Rectal smooth muscle tissue (tissue), 1 donor: ENCODE measurements around the gene DCP2.

Experiments
- H3K27ac ChIP-seq: one replicate; pipeline ENCODE4 v1.7.0; 2013; ENCODE audit warnings: low read depth, low read length, inconsistent platforms
- H3K27me3 ChIP-seq: one replicate; pipeline ENCODE4 v1.7.0; 2013; ENCODE audit warnings: low read length; ENCODE audit not compliant: control insufficient read depth, insufficient read depth
- H3K36me3 ChIP-seq: one replicate; pipeline ENCODE4 v1.7.0; 2013; ENCODE audit warnings: low read length; ENCODE audit not compliant: control insufficient read depth, insufficient read depth
- H3K4me1 ChIP-seq: one replicate; pipeline ENCODE4 v1.7.0; 2013; ENCODE audit warnings: low read length; ENCODE audit not compliant: control insufficient read depth, insufficient read depth
- H3K4me3 ChIP-seq: one replicate; pipeline ENCODE4 v1.7.0; 2013; ENCODE audit warnings: low read length
- H3K9ac ChIP-seq: one replicate; pipeline ENCODE4 v1.7.0; 2013; ENCODE audit warnings: low read length

DCP2 gene

DNA sequence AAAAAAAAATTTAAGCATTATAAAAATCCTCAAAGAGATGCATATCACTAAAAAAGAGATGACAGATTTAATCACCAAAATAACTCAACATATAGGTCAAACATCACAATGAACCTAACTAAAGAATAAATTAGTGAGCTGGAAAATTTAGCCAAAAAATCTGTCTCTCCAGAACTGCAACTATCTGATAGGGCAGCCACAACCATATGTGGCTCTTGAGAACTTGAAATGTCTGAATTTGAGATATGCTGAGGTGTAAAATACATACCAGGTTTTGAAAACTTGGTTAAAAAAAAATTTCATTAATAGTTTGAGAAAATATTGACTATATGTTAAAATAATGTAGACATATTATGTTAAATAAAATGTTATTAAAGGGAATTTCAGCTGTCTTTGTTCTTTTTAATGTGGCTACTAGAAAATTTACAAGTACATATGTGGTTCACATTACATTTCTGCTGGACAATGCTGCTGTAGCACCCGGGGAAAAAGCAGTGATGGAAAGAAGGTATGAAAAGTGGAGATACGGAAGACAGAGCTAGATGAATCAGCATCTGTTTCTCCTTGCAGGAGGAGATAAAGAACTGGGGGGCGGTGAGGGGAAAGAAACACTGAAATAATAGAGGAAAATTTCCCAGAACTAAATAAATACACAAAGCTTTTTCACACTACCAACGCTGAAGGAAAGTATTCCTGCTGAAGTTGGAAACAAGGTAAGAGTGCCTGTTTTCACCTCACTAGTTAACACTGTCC lies 66.1 kb downstream of the DCP2 start:
- no peaks in the 10 kb centered on the region for H3K27me3 ChIP-seq
- no peak overlapping the region for H3K27ac ChIP-seq
- H3K4me1 ChIP-seq: no peaks in the 10 kb centered on the region
- no peaks in the 10 kb centered on the region for H3K36me3 ChIP-seq
- H3K4me3 ChIP-seq: no peak overlapping the region
- no peak overlapping the region for H3K9ac ChIP-seq

DNA sequence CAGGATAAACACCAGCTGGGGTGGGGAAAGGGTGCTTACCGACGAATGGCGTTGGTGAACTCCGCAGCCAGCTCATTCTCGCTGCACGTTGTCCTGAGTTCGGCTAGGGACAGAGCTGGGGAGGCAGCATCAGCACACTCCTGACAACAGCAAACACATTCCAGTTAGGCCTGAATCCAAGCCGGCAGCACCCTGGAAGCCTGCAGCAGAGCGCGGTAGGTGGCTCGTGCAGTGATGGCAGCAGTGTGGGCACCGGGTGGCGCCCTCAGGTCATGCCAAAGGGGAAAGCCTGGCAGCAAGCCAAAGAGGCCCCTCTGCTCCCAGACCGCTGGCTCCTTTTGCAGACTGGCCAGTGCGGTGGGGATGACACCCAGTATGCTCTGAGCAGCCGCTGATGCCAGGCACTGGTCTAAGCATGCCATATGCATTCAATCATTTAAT lies 66.9 kb downstream of the DCP2 start:
- H3K27ac ChIP-seq: no peak overlapping the region

DNA sequence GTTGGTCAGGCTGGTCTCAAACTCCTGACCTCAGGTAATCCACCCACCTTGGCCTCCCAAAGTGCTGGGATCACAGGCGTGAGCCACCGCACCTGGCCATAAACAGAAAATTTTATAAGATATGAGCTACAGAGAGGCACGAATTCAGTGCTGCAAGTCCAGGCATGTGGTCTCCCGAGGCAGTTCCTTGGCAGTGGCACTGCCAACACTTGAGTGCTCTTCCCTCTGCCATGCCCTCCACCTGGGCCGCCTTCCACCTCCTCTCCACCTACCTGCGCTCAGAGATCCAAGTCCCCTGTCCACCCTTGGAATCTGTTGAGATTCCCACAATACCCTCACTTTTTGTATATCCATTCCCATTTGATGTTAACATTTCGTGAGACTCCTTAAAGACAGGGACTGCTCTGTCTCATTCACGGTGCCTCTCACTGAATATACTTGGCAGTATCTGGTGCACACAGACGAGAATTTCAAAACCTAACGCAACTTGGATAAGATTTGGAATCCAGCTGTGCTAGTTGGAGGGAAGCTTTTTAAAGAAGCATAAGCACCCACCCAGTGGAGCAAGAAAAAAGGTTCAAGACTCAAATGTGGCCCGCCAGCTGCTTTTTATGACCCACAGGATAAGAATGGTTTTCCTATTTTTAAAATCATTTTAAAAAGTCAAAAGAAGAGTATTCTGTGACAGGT lies 68.3 kb downstream of the DCP2 start:
- no peak overlapping the region for H3K27ac ChIP-seq
- no peaks in the 10 kb centered on the region for H3K36me3 ChIP-seq
- no peaks in the 10 kb centered on the region for H3K27me3 ChIP-seq

More for the DNA sequence above, 66.9 kb downstream of the DCP2 start:
- no peaks in the 10 kb centered on the region for H3K4me1 ChIP-seq
- H3K27me3 ChIP-seq: no peaks in the 10 kb centered on the region
- H3K36me3 ChIP-seq: no peaks in the 10 kb centered on the region
- H3K4me3 ChIP-seq: no peak overlapping the region
- H3K9ac ChIP-seq: no peak overlapping the region

DNA sequence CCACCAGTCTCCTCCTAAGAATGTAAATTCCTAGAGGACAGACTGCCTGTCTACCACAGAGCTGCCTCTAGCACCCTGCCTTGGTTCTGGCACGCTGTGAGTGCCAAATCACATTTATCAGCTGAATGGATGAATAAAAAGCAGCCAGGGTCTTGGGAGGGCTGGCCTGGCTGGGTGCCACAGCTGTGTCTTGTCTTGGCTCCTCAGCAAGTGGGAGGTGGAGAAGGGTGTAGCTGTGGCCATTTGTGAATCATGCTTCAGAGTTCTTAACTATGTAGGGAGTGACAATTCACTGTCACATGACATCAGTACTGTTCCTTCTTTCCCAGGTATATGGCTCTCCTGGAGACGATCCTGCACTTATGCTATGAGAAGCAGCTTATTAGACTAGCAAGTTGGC lies 70.6 kb downstream of the DCP2 start:
- no peak overlapping the region for H3K4me3 ChIP-seq
- no peaks in the 10 kb centered on the region for H3K4me1 ChIP-seq
- no peaks in the 10 kb centered on the region for H3K36me3 ChIP-seq
- H3K9ac ChIP-seq: no peak overlapping the region
- no peaks in the 10 kb centered on the region for H3K27me3 ChIP-seq
- H3K27ac ChIP-seq: no peak overlapping the region

More for the DNA sequence above, 68.3 kb downstream of the DCP2 start:
- H3K9ac ChIP-seq: no peak overlapping the region
- no peaks in the 10 kb centered on the region for H3K4me1 ChIP-seq
- H3K4me3 ChIP-seq: no peak overlapping the region

DNA sequence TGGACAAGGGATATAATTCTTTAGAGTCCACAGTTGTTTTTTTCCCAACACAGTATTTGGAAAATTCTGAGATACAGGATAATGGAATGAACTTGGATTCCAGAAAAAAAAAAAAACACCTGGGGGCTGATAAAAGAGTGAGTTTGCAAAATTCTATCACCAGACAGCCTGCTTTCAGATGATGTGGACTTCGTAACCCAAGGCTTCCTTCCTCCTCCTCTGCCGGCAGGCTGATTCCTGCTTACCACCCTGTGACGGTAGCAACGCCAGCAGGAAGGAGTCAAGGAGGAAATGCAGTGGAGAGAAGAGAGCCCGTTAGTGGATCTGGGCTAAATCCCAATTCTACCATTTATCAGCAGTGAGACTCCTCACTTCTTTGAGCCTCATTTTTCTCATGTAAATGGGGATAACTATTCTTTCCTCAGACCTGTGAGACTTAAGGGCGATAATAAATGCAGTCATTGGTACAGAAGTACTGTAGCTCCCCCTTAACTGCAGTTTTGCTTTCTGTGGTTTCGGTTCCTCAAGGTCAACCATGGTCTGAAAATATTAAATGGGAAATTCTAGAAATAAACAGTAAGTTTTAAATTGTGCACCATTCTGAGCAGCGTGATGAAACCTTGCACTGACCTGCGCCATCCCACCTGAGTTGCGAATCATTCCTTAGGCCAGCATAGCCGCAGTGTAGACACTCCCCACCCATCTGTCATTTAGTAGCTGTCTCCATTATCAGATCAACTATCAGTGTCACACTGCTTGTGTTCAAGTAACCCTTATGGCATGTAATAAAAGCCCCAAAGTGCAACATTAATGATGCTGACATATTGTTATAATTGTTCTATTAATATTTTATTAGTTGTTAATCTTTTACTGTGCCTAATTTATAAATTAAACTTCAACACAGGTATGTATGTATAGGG lies 71.4 kb downstream of the DCP2 start:
- Histone ChIP-seq H3K36me3 (no peaks in the 10 kb centered on the region), H3K4me3 (no peak overlapping the region), H3K27me3 (no peaks in the 10 kb centered on the region), H3K4me1 (no peaks in the 10 kb centered on the region), H3K27ac (no peak overlapping the region), H3K9ac (no peak overlapping the region)

DNA sequence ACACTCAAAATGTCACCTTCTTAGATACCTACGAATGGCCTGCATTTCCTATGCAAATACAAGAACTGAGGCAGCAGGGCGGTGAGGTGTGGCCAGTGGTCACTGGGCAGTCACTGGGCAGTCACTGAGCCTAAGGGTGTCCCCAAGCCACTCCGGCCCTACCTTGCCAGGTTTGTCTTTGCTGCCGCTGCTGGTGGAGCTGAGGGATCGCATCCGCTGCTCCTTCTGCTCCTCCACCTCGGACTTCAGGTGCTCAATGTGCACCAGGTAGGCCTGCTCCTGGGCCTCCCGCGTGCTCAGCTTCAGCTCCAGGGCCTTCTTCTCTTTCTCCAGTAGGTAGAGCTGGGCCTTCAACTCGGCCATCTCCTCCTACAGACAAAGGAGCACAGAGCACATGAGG lies 72.3 kb downstream of the DCP2 start:
- Histone ChIP-seq H3K9ac (no peak overlapping the region), H3K36me3 (no peaks in the 10 kb centered on the region), H3K27ac (no peak overlapping the region)

DNA sequence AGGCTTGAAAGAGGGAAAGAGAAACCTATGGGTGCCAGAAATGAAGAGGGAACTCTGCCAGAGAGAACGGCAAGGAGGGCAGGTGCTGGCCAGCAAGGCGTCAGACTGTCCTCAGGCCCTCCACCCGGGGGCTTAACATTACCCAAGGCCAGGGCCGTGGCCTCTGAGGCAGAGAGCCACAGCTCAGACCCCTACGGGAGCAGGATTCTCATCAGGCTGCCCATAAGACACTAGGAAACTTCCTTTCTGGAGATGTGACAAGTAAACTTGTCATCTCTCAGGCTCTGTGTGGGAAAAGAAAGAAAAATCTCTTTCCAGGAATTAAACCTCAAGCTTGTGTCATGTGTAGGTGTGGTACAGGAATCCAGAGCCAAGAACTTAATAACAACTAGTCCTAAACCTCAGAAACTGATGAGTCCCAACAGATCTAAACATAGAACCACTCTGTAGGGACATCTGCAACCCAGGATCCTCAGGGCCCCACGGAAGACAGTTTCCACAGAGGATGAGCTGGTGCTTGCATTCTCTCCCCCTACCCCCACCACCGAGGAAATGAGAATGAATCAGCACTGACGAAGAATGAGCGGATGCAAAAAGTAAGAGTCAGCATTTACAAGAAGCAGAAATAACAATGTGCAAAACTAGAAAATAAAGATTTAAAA lies 74.3 kb downstream of the DCP2 start:
- Histone ChIP-seq H3K36me3 (no peaks in the 10 kb centered on the region), H3K9ac (no peak overlapping the region), H3K27ac (no peak overlapping the region), H3K4me1 (no peaks in the 10 kb centered on the region), H3K27me3 (no peaks in the 10 kb centered on the region), H3K4me3 (no peak overlapping the region)

More for the DNA sequence above, 72.3 kb downstream of the DCP2 start:
- no peaks in the 10 kb centered on the region for H3K4me1 ChIP-seq
- H3K27me3 ChIP-seq: no peaks in the 10 kb centered on the region
- no peak overlapping the region for H3K4me3 ChIP-seq

DNA sequence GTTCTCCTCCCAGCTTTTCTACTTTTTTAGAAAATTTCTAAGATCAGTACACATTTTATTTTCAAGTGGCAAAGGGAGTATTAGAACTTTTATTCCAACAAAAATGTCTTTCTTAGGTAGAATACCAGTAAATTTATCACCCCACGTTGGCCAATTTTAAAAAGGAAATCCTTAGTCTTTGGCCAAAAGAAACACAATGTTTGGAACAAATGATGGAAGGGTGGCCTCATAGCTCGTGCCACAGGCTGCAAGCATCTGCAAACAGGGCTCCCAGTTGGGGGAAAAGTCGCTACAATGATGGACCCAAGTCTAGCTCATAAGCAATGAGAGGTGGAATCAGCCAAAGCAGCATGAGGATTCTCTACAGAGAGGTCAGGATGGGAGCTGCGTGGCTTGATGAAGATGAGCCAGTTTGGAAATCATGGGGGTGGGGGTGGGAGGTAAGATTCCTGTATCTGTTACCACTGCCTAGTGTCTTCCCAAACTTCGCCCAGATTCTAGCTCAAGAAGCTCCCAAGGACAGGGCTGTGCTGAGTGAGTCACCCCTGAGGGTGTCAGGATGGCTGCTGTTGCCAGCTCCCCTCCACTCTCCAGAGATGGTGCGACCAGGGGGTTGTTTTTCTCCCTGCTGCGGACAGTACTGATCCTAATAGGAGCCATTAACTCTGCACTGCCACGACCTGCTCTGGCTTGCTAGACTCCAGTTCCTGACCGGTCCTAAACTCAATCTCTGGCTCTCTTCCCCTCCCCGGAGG lies 75.6 kb downstream of the DCP2 start:
- Histone ChIP-seq H3K27me3 (no peaks in the 10 kb centered on the region), H3K36me3 (no peaks in the 10 kb centered on the region), H3K9ac (no peak overlapping the region), H3K4me1 (no peaks in the 10 kb centered on the region), H3K4me3 (no peak overlapping the region), H3K27ac (no peak overlapping the region)

DNA sequence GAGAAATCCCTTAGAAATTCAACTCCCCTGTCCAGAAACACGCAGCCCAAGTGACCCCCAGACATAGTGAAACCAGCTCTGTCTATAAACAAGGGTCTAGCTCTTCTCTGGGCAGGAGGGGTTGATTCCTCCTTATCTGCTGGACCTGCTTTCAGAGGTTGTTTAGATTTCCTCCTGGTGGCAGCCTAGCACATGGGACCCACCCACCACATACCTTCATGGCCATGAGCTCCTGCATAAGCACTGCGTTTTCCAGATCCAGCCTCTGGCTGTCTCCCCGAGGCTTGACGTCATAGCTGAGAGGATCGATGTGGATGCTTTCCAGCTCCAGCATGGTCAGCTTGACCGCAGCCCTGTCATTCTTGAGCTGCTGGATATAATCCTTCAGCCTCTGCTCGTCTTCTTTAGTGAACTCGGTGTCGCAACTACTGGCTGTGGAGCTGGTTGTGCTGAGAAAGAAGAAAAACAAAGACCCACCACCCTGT lies 77.0 kb downstream of the DCP2 start:
- Histone ChIP-seq H3K36me3 (no peaks in the 10 kb centered on the region), H3K27me3 (no peaks in the 10 kb centered on the region), H3K9ac (no peak overlapping the region), H3K4me1 (no peaks in the 10 kb centered on the region), H3K27ac (no peak overlapping the region), H3K4me3 (no peak overlapping the region)

DNA sequence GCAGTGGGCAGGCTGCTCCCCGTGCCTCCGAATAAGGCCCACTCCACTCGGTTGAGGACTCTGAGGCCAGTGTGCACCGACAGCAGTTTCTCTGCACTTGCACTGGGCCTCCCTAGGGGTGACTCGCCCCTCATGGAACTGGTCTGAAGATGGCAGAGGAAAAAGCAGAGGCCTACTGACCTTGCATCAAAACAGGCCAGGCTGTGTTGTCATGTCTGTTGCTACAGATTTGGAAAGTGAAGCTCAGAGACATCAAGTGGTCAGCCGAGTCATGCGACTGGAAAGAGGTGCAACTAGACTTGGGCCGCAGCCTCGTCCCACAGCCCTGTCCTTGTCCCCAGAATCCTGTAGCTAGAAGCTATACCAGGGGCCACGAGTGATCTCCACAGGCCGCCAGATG lies 78.3 kb downstream of the DCP2 start:
- Histone ChIP-seq H3K36me3 (no peaks in the 10 kb centered on the region), H3K9ac (no peak overlapping the region), H3K27me3 (no peaks in the 10 kb centered on the region), H3K27ac (no peak overlapping the region), H3K4me3 (no peak overlapping the region), H3K4me1 (no peaks in the 10 kb centered on the region)

DNA sequence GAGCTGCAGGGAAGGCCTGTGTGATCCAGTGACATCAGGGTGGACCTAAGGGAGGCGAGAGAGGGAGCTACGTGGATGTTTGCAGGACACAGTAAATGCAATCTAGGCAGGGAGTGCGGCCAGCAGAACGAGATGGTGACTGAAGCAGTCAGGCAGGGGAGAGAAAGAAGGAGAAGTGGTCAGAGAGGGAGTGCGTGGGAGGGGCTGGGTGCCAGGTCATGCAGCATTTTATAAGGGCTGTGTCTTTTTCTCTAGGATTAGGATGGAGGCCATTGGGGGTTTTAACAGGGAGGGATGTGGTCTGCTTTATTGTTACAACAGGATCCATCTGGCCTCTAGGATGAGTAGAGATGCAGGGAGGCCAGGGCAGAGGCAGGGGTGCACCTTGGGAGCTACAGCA lies 80.4 kb downstream of the DCP2 start:
- no peaks in the 10 kb centered on the region for H3K4me1 ChIP-seq
- H3K27ac ChIP-seq: no peak overlapping the region
- no peak overlapping the region for H3K9ac ChIP-seq
- H3K27me3 ChIP-seq: no peaks in the 10 kb centered on the region
- H3K36me3 ChIP-seq: no peaks in the 10 kb centered on the region
- H3K4me3 ChIP-seq: no peak overlapping the region
